ENCODE results near the gene RAB26. TPM values are rescaled to one million over a fixed set of nuclear protein-coding genes. Genes with fewer than 3 reads are reported as not detected.

The RAB26 gene
- total and polyA plus RNA-seq, 2 donors (not counting 1 experiment from before 2014, with no cell fraction given) = 0.43 to 2.0 TPM

- peak in 1 of 2 donors; percentile 26 for DNase-seq (ENCODE audit: low read depth in 2 of 2)
- Histone ChIP-seq H3K27me3 (ENCODE audit: control insufficient read depth, insufficient read depth, low read length) (no peaks in the 10 kb centered on the region), H3K27ac (ENCODE audit: insufficient read depth, low read length) (peak overlapping the region; percentile 71), H3K4me2 (ENCODE audit: extremely low read depth, insufficient read depth, low read length) (peak overlapping the region; percentile 87), H3K4me1 (ENCODE audit: control insufficient read depth, extremely low read depth, insufficient read depth, low read length) (peaks cover 50% of the 10 kb centered on the region), H2AFZ (ENCODE audit: low read length) (no peak overlapping the region), H4K20me1 (ENCODE audit: control insufficient read depth, extremely low read depth, insufficient read depth, low read length) (peaks cover 11% of the 10 kb centered on the region), H3K9ac (ENCODE audit: insufficient read depth, low read length) (peak overlapping the region; percentile 90), H3K4me3 (replicated peaks in 1 of 4; ENCODE audit: control extremely low read depth in 1 of 4, insufficient read depth in 1 of 4, low read depth in 3 of 4, low read length in 4 of 4) (peak overlapping the region; percentile 91 to 100 (median 100)), H3K36me3 (ENCODE audit: control insufficient read depth, insufficient read depth, low read length) (peaks cover 23% of the 10 kb centered on the region), H3K9me3 (ENCODE audit: control insufficient read depth, insufficient read depth, low read depth, low read length) (no peaks in the 10 kb centered on the region), H3K79me2 (ENCODE audit: control insufficient read depth, insufficient read depth, low read length) (peaks cover 67% of the 10 kb centered on the region)
- TF ChIP-seq EZH2 (IDR thresholded peaks at IDR 0.05; ENCODE audit: low read length, missing control alignments) = no peak
- no peak for TF ChIP-seq CTCF (conservative IDR thresholded peaks at IDR 0.05 in 1 of 2, IDR thresholded peaks at IDR 0.05 in 1 of 2; ENCODE audit: low read depth in 1 of 2, low read length in 2 of 2)
These were observed 4.5 kb downstream of the RAB26 start for GRCh38 chr16:2152695-2153506.

- Histone ChIP-seq H4K20me1 (ENCODE audit: control insufficient read depth, extremely low read depth, insufficient read depth, low read length) (peaks cover 11% of the 10 kb centered on the region), H3K4me3 (replicated peaks in 1 of 4; ENCODE audit: control extremely low read depth in 1 of 4, insufficient read depth in 1 of 4, low read depth in 3 of 4, low read length in 4 of 4) (peak overlapping the region; percentile 91 to 100 (median 100)), H3K79me2 (ENCODE audit: control insufficient read depth, insufficient read depth, low read length) (peaks cover 84% of the 10 kb centered on the region), H3K9ac (ENCODE audit: insufficient read depth, low read length) (peak overlapping the region; percentile 90), H2AFZ (ENCODE audit: low read length) (no peak overlapping the region), H3K9me3 (ENCODE audit: control insufficient read depth, insufficient read depth, low read depth, low read length) (no peaks in the 10 kb centered on the region), H3K4me2 (ENCODE audit: extremely low read depth, insufficient read depth, low read length) (peak overlapping the region; percentile 87), H3K36me3 (ENCODE audit: control insufficient read depth, insufficient read depth, low read length) (peaks cover 25% of the 10 kb centered on the region), H3K4me1 (ENCODE audit: control insufficient read depth, extremely low read depth, insufficient read depth, low read length) (peaks cover 56% of the 10 kb centered on the region), H3K27me3 (ENCODE audit: control insufficient read depth, insufficient read depth, low read length) (no peaks in the 10 kb centered on the region), H3K27ac (ENCODE audit: insufficient read depth, low read length) (peak overlapping the region; percentile 87)
- TF ChIP-seq CTCF (conservative IDR thresholded peaks at IDR 0.05 in 1 of 2, IDR thresholded peaks at IDR 0.05 in 1 of 2; ENCODE audit: low read depth in 1 of 2, low read length in 2 of 2) = no peak
- no peak for TF ChIP-seq EZH2 (IDR thresholded peaks at IDR 0.05; ENCODE audit: low read length, missing control alignments)
- DNase-seq (ENCODE audit: low read depth in 2 of 2) = peak in 1 of 2 donors; percentile 31
These were observed 6.2 kb downstream of the RAB26 start for GRCh38 chr16:2154533-2155090.

DNA sequence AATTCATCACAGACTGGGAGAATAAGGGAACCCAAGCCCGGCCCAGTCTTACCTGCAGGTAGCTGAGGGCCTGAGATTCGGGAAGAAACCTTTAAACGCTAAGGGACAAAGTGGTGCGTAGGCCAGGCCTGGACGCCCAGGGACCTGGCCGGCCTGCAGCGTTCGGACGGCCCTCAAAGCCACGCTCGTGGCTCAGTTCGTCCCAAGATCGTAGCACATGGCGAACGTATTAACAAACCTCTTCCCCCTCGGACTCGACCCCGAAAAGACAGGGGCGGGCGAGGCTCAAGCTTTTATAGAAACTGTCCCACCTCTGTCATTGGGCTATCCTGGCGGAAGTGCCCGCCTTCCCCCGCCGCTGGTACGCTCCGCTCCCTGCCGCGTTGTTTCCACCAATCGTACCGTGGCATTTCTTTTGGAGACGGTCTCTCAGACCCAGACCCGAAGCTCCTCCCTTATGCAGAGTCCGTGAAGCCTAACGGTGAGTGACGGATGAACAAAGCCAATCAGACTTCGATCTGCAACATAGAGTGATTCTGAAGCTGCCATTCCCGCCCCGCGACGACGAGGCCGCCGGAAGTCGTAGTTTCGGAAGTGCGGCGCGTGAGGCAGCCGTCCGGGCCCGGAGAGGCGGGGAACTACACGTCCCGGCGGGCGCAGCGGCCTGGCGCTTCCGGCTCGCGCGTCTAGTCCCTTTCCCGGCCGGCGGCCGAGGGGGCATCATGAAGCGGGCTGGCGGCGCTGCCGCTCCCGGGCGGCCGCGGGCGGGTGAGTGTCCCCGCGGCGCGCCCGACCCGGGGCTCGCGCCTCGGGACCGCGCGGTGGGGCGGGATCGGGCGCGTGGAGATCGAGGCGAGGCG lies 6.9 kb downstream of the RAB26 start, which contains the start of gene TRAF7:
TSS of gene TRAF7 (plus strand) at position 692 of the 860 bp plus-strand sequence. CDS start 8,139 bp downstream, outside the sequence.
- H3K9me3 ChIP-seq (ENCODE audit: control insufficient read depth, insufficient read depth, low read depth, low read length) = no peaks in the 10 kb centered on the region
- no peak within 1 kb of the TSS for H2AFZ ChIP-seq (ENCODE audit: low read length)
- peak within 1 kb of the TSS; percentile 90 for H3K9ac ChIP-seq (ENCODE audit: insufficient read depth, low read length)
- H3K36me3 ChIP-seq (ENCODE audit: control insufficient read depth, insufficient read depth, low read length) = peaks cover 25% of the 10 kb centered on the region
- H4K20me1 ChIP-seq (ENCODE audit: control insufficient read depth, extremely low read depth, insufficient read depth, low read length) = peaks cover 11% of the 10 kb centered on the region
- peaks cover 88% of the 10 kb centered on the region for H3K79me2 ChIP-seq (ENCODE audit: control insufficient read depth, insufficient read depth, low read length)
- DNase-seq (ENCODE audit: low read depth in 2 of 2) = peak; percentile 100
- peak within 1 kb of the TSS; percentile 95 to 100 (median 100) for H3K4me3 ChIP-seq (replicated peaks in 1 of 4; ENCODE audit: control extremely low read depth in 1 of 4, insufficient read depth in 1 of 4, low read depth in 3 of 4, low read length in 4 of 4)
- TF ChIP-seq EZH2 (IDR thresholded peaks at IDR 0.05; ENCODE audit: low read length, missing control alignments) (no peak), CTCF (conservative IDR thresholded peaks at IDR 0.05 in 1 of 2, IDR thresholded peaks at IDR 0.05 in 1 of 2; ENCODE audit: low read depth in 1 of 2, low read length in 2 of 2) (no peak)
- no peaks in the 10 kb centered on the region for H3K27me3 ChIP-seq (ENCODE audit: control insufficient read depth, insufficient read depth, low read length)
- peak within 1 kb of the TSS; percentile 95 for H3K27ac ChIP-seq (ENCODE audit: insufficient read depth, low read length)
- H3K4me1 ChIP-seq (ENCODE audit: control insufficient read depth, extremely low read depth, insufficient read depth, low read length) = peaks cover 54% of the 10 kb centered on the region
- H3K4me2 ChIP-seq (ENCODE audit: extremely low read depth, insufficient read depth, low read length) = peak within 1 kb of the TSS; percentile 100
